A673 (cell line): ENCODE data around the gene PCCA. TPM values are rescaled to one million over a fixed set of nuclear protein-coding genes. Genes with fewer than 3 reads are reported as not detected.

ENCODE experiments used
- BruUV-seq: library from RNA; stranded (reverse); fragments of 400-500 nt; replicated peaks from 2 replicates; lab custom pipeline; 2021; lab: Mats Ljungman, UMichigan
- CTCF ChIA-PET: fragments of 300-600 bp; sonication (Branson Sonifier 250); formaldehyde crosslinking; loops from one replicate; lab custom pipeline; 2022; ENCODE audit warnings: antibody characterized with exemption; lab: Charles Lee
- POLR2A ChIA-PET: fragments of 300-600 bp; sonication (Branson Sonifier 250); formaldehyde crosslinking; loops from one replicate; lab custom pipeline; 2022; ENCODE audit warnings: antibody characterized with exemption; ENCODE audit not compliant: low non-redundant PET; lab: Charles Lee
- DNase-seq: peaks from one replicate; pipeline ENCODE4 v3.0.0-alpha.2; 2015; ENCODE audit warnings: low spot score
- H3K27ac ChIP-seq: fragments of 200-600 bp; sonication (generic); 2 replicates; pipeline ENCODE4 v1.5.1; 2016; ENCODE audit warnings: mixed run types, low read depth, mild to moderate bottlenecking, mixed read lengths, antibody characterized with exemption, low read length; ENCODE audit not compliant: poor library complexity, severe bottlenecking
- H3K27me3 ChIP-seq: fragments of 200-600 bp; sonication (generic); replicated peaks from 2 replicates; pipeline ENCODE4 v1.6.1; 2017; ENCODE audit warnings: mixed run types, low read depth, mild to moderate bottlenecking, mixed read lengths, antibody characterized with exemption, low read length; ENCODE audit not compliant: insufficient read depth, poor library complexity
- H3K36me3 ChIP-seq: fragments of 200-600 bp; sonication (generic); 2 replicates; pipeline ENCODE4 v1.6.1; 2016; ENCODE audit warnings: mixed run types, mild to moderate bottlenecking, mixed read lengths, antibody characterized with exemption, low read length; ENCODE audit not compliant: insufficient read depth, poor library complexity, severe bottlenecking
- H3K4me1 ChIP-seq: fragments of 200-600 bp; sonication (generic); 2 replicates; pipeline ENCODE4 v1.6.1; 2017; ENCODE audit warnings: mixed run types, mild to moderate bottlenecking, mixed read lengths, antibody characterized with exemption, low read length; ENCODE audit not compliant: insufficient read depth, poor library complexity, severe bottlenecking
- H3K4me3 ChIP-seq: fragments of 200-600 bp; sonication (generic); 2 replicates; pipeline ENCODE4 v1.5.1; 2016; ENCODE audit warnings: low read depth, mixed run types, mild to moderate bottlenecking, mixed read lengths, low read length; ENCODE audit not compliant: poor library complexity, severe bottlenecking
- H3K9me3 ChIP-seq: fragments of 200-600 bp; sonication (generic); 2 replicates; pipeline ENCODE4 v1.6.1; 2016; ENCODE audit warnings: mixed run types, low read depth, mild to moderate bottlenecking, mixed read lengths, antibody characterized with exemption, low read length; ENCODE audit not compliant: poor library complexity, severe bottlenecking
- EZH2 ChIP-seq: fragments of 200-600 bp; sonication (generic); IDR thresholded peaks from 2 replicates; pipeline ENCODE4 v1.6.1; 2017; ENCODE audit warnings: borderline replicate concordance, low read depth, mild to moderate bottlenecking, mixed read lengths, antibody characterized with exemption, low read length; ENCODE audit not compliant: poor library complexity, severe bottlenecking
- intact Hi-C: fragments of 100-400 bp; cut with micrococcal nuclease; formaldehyde crosslinking; loops from one replicate; pipeline ENCODE4 v1.10.0; 2022; ENCODE audit not compliant: unreplicated experiment
- total RNA-seq: library from RNA; stranded (reverse); gene quantifications from 2 replicates; pipeline ENCODE4 v1.2.3, GENCODE V29; 2021
- TF ChIP-seq, protein P1 (sequence below): fragments of 300-800, 200-600 bp; sonication (generic); conservative IDR thresholded peaks from 2 replicates; pipeline ENCODE4 v1.5.1; 2017; ENCODE audit warnings: low read depth, mild to moderate bottlenecking, antibody characterized with exemption, low read length, moderate library complexity, mixed read lengths

PCCA gene
- total RNA-seq, 1 experiment from 2014 or later, result 93.0 TPM

DNA sequence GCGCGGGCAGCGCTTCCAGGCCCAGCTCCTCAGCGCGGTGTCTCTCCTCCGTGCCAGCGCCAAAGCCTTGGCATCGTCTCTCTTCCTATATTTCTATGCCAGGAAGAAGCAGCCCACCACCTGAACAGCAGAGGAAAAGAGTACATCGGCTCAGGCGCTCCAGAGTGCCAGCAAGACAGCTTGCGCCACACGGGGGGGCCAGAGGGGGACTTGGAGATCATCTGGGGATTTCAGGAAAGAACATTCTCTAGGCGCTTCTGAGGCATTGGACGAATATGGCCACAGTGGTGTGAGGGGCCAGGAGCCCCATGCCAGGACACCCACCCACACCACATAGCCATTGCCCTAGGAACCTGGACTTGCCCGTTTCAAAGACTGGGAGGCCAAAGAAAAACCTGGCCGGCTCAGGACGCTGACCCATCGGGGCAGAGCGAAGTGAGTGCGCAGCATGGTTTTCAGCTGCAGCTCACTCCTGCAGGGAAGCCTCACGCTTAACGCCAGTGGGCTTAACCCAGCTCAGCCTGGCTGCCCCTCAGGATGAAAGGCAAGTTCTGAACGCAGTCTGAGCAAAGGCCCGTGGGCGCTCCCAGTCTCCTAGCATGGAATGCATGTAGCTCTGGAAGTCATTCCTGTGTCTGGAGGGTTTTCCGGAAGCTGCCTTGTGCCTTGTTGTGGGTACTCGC lies 437.6 kb downstream of the PCCA start:
- POLR2A ChIA-PET, result no interaction called here

DNA sequence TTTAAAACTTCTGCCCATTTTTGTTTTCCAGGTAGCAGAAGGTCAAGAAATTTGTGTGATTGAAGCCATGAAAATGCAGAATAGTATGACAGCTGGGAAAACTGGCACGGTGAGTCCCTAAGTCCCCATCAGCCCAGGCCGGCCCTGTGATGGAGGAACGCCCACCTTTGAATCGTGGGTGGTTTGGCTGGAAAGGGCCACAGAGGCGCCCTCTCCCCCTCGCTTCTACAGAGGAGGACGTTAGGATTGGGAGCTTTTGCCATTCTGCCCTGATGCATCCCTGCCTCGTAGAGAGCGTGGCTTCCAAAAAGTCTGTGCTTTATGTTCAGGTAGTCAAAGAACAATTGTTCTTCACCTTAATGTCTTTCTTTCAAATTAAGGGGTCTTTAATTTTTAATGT lies 438.8 kb downstream of the PCCA start:
- peaks cover 14% of the 10 kb centered on the region for H3K4me1 ChIP-seq
- CTCF ChIA-PET, result no interaction called here
- no peak overlapping the region for H3K27ac ChIP-seq
- TF ChIP-seq, protein P1, sequence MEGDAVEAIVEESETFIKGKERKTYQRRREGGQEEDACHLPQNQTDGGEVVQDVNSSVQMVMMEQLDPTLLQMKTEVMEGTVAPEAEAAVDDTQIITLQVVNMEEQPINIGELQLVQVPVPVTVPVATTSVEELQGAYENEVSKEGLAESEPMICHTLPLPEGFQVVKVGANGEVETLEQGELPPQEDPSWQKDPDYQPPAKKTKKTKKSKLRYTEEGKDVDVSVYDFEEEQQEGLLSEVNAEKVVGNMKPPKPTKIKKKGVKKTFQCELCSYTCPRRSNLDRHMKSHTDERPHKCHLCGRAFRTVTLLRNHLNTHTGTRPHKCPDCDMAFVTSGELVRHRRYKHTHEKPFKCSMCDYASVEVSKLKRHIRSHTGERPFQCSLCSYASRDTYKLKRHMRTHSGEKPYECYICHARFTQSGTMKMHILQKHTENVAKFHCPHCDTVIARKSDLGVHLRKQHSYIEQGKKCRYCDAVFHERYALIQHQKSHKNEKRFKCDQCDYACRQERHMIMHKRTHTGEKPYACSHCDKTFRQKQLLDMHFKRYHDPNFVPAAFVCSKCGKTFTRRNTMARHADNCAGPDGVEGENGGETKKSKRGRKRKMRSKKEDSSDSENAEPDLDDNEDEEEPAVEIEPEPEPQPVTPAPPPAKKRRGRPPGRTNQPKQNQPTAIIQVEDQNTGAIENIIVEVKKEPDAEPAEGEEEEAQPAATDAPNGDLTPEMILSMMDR, result no peak
- TF ChIP-seq EZH2, result no peak
- H3K36me3 ChIP-seq, result peaks cover 10% of the 10 kb centered on the region
- POLR2A ChIA-PET, result no interaction called here
- DNase-seq, result no peak
- no peak overlapping the region for H3K4me3 ChIP-seq
- intact Hi-C loops, result no loop called here
- H3K9me3 ChIP-seq, result no peaks in the 10 kb centered on the region
- H3K27me3 ChIP-seq, result no peaks in the 10 kb centered on the region
- no TSS peak for BruUV-seq

More for the DNA sequence above, 437.6 kb downstream of the PCCA start:
- no peak for DNase-seq
- H3K36me3 ChIP-seq, result peaks cover 10% of the 10 kb centered on the region
- no TSS peak for BruUV-seq
- no peak overlapping the region for H3K27ac ChIP-seq
- CTCF ChIA-PET, result no interaction called here
- H3K4me1 ChIP-seq, result peaks cover 26% of the 10 kb centered on the region
- TF ChIP-seq EZH2, result no peak
- TF ChIP-seq, protein P1, result no peak
- H3K9me3 ChIP-seq, result no peaks in the 10 kb centered on the region
- H3K4me3 ChIP-seq, result no peak overlapping the region
- H3K27me3 ChIP-seq, result no peaks in the 10 kb centered on the region
- intact Hi-C loops, result no loop called here

DNA sequence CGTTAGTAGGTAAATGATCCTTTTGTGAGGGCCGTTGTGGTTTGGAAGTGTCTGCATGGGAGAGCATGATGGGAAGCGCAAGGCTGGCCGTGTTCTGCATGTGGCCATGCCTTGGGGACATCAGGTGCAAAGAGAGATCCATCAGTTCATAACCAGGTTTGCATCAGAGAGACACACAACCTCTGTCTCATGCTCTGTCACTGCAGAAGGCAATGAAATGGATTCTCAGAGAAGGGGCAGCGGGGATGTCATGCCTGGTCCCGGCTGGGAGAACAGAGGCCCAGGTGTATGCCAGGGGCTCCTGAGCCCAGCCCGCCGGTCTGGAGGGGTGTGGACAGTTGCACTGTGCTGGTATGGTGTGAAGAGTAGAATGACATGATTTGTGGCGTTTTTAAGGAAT lies 439.5 kb downstream of the PCCA start:
- POLR2A ChIA-PET, result no interaction called here

More for the DNA sequence above, 439.5 kb downstream of the PCCA start:
- DNase-seq, result no peak
- no TSS peak for BruUV-seq
- CTCF ChIA-PET, result no interaction called here
- Histone ChIP-seq H3K27me3 (no peaks in the 10 kb centered on the region), H3K36me3 (peaks cover 10% of the 10 kb centered on the region), H3K4me3 (no peak overlapping the region), H3K9me3 (no peaks in the 10 kb centered on the region), H3K4me1 (peaks cover 7% of the 10 kb centered on the region), H3K27ac (no peak overlapping the region)
- intact Hi-C loops, result no loop called here
- TF ChIP-seq, protein P1, result no peak
- TF ChIP-seq EZH2, result no peak
